Kidney (tissue), 14 donors: ENCODE measurements around the gene PAXX. TPM values are rescaled to one million over a fixed set of nuclear protein-coding genes. Genes with fewer than 3 reads are reported as not detected.

Source experiments
- DNase-seq, 5 donors: peaks; one replicate each; pipeline ENCODE4 v3.0.0-alpha.2; 2013 to 2020
- FAIRE-seq: peaks from 2 replicates; lab custom pipeline; 2012; peaks lifted over from hg19 to GRCh38; lab: Jason Lieb, UNC
- H3K27ac ChIP-seq, 2 donors: one replicate each; pipeline ENCODE4 v1.7.0; 2013; ENCODE audit warnings: low read depth in 2 of 2, low read length in 2 of 2, inconsistent platforms in 1 of 2
- H3K27me3 ChIP-seq: one replicate; pipeline ENCODE4 v1.7.1; 2013; ENCODE audit warnings: low read length, inconsistent platforms; ENCODE audit not compliant: control insufficient read depth, insufficient read depth
- H3K36me3 ChIP-seq, 3 donors: one replicate each; pipeline versions ENCODE4 v1.7.0 to v1.7.1; 2013; ENCODE audit warnings: low read length in 3 of 3, control low read depth in 1 of 3, inconsistent platforms in 1 of 3; ENCODE audit not compliant: insufficient read depth in 3 of 3, control insufficient read depth in 2 of 3
- H3K4me1 ChIP-seq, 3 donors: one replicate each; pipeline versions ENCODE4 v1.7.0 to v1.7.1; 2013; ENCODE audit warnings: low read length in 3 of 3, inconsistent platforms in 1 of 3, low read depth in 1 of 3; ENCODE audit not compliant: control insufficient read depth in 2 of 3, insufficient read depth in 2 of 3
- H3K4me3 ChIP-seq, 3 donors: one replicate each; pipeline versions ENCODE4 v1.7.0 to v1.8.1; 2013; ENCODE audit warnings: low read length in 3 of 3, control low read depth in 1 of 3, inconsistent platforms in 1 of 3
- H3K9ac ChIP-seq, 3 donors: one replicate each; pipeline versions ENCODE4 v1.7.0 to v1.7.1; 2013; ENCODE audit warnings: low read length in 3 of 3, control low read depth in 1 of 3, inconsistent platforms in 1 of 3
- H3K9me3 ChIP-seq, 3 donors: one replicate each; pipeline versions ENCODE4 v1.7.0 to v1.7.1; 2013; ENCODE audit warnings: low read length in 3 of 3, control low read depth in 1 of 3, inconsistent platforms in 1 of 3; ENCODE audit not compliant: control insufficient read depth in 2 of 3, insufficient read depth in 1 of 3
- intact Hi-C: fragments of 100-400 bp; cut with DNase I; formaldehyde crosslinking; loops from one replicate; pipeline ENCODE4 v1.11.1; 2022
- polyA plus RNA-seq: library from polyadenylated mRNA; stranded (reverse); fragments of 350-450 nt; fragmentation: Illumina TruSeq; extraction: RNeasy Lipid Tissue Mini Kit (QIAGEN cat#74804); gene quantifications from one replicate; pipeline ENCODE4 v1.2.3, GENCODE V29; 2014; ENCODE audit warnings: low read depth, low replicate concordance; ENCODE audit not compliant: insufficient read depth
- total RNA-seq: library from RNA; stranded (reverse); fragmentation: NEBNext Ultra II Directional; extraction: Animal tissue kit (Norgen Biotek cat#: 25700); gene quantifications from one replicate; pipeline ENCODE4 v1.2.1, GENCODE V29; 2021
- TF ChIP-seq, protein P1 (sequence below): IDR thresholded peaks from 3 replicates; pipeline ENCODE4 v1.5.1; 2012; ENCODE audit warnings: mild to moderate bottlenecking, moderate library complexity, borderline replicate concordance; ENCODE audit not compliant: insufficient read depth; ENCODE audit errors: extremely low read depth
- donor health status: control.
- donor health status: control.
- donor health status: control.
- donor health status: control.
- donor health status: control.
- donor health status: DM: yes; HTN: yes; CAD: no.
- donor health status: Normal renal cell carcinoma (clear cell type).

PAXX gene
- total and polyA plus RNA-seq, 2 donors from 2014 or later: 54.2 to 80.9 TPM

DNA sequence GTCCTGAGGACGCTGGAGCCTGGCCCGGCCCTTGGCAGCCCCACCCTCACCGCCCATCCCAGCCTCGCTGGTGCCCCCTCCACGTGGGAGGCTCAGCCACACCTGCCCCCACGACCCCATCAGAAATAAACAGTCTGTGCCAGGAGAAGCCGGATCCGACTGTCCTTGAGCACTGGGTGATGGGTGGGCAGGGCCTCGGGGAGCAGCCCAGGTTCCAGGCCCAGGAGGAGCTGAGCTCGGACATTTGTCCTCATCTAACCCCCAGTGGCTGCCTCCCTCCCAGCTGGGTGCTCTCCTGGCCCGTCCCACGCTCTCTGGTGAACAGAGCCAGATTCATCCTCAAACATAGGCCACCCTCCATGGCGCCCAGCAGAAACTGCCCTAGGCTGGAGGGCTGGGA is 19.5 kb upstream of the PAXX start:
- H3K4me1 ChIP-seq: peaks cover 0 to 12% (median 0%) of the 10 kb centered on the region in 3 donors
- no peak overlapping the region for H3K27ac ChIP-seq
- TF ChIP-seq, protein P1, sequence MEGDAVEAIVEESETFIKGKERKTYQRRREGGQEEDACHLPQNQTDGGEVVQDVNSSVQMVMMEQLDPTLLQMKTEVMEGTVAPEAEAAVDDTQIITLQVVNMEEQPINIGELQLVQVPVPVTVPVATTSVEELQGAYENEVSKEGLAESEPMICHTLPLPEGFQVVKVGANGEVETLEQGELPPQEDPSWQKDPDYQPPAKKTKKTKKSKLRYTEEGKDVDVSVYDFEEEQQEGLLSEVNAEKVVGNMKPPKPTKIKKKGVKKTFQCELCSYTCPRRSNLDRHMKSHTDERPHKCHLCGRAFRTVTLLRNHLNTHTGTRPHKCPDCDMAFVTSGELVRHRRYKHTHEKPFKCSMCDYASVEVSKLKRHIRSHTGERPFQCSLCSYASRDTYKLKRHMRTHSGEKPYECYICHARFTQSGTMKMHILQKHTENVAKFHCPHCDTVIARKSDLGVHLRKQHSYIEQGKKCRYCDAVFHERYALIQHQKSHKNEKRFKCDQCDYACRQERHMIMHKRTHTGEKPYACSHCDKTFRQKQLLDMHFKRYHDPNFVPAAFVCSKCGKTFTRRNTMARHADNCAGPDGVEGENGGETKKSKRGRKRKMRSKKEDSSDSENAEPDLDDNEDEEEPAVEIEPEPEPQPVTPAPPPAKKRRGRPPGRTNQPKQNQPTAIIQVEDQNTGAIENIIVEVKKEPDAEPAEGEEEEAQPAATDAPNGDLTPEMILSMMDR: no peak
- H3K27me3 ChIP-seq: no peaks in the 10 kb centered on the region
- DNase-seq (no peak), FAIRE-seq (no peak)
- H3K9ac ChIP-seq: no peak overlapping the region
- H3K36me3 ChIP-seq: no peaks in the 10 kb centered on the region
- H3K9me3 ChIP-seq: no peaks in the 10 kb centered on the region
- intact Hi-C loops: no loop called here
- no peak overlapping the region for H3K4me3 ChIP-seq

DNA sequence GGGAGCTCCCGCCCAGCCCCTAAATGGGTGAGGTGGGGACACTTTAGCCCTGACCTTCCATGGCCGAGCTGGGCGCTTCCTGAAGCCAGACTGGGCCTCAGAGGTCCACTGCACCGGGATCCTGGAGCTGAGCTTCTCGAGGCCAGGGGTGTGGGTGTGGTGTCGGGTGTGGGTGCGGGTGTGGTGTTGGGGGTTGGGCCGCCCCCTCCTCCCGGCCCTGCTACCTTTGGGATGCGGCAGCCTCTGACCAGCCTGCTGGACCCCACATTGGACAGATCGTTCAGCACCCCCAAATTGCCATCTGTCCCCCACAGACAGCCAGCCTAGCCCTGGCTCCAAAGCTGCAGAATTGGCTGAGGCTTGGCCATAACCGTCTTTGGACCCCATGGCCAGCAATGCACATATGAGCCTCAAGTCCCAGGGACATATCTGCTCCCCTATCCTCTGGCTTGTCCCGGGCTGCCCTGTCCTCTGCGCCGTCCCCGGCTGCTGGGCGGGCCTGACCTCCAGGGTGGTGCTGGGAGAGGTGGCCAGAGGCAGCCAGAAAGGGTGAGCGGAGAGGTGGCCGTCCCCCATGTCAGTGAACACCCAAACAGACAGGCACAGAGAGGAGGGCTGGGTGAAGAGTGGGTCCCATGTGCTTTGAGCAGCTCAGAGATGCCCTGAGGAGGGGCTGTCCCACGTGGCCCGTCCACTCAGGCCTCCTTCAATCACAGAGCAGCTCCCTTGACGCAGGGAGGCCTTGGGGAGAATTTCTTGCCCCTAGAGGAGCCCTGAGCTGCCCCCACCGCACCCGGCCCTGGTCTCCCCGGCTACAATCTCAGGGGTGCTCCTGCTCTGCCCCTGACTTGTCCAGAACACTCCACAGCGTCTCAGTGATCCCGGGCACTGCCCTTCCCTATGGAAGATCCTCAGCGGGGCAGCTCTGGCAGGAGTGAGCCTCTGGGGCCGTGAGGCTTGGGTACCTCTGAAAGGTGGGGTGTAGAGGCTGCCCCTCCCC is 18.3 kb upstream of the PAXX start:
- Histone ChIP-seq H3K4me1 (peaks cover 0 to 14% (median 0%) of the 10 kb centered on the region in 3 donors), H3K36me3 (no peaks in the 10 kb centered on the region), H3K9me3 (no peaks in the 10 kb centered on the region), H3K27ac (no peak overlapping the region), H3K9ac (no peak overlapping the region), H3K27me3 (no peaks in the 10 kb centered on the region), H3K4me3 (no peak overlapping the region)
- intact Hi-C loops: no loop called here
- TF ChIP-seq, protein P1: no peak
- no peak for FAIRE-seq
- DNase-seq: no peak

DNA sequence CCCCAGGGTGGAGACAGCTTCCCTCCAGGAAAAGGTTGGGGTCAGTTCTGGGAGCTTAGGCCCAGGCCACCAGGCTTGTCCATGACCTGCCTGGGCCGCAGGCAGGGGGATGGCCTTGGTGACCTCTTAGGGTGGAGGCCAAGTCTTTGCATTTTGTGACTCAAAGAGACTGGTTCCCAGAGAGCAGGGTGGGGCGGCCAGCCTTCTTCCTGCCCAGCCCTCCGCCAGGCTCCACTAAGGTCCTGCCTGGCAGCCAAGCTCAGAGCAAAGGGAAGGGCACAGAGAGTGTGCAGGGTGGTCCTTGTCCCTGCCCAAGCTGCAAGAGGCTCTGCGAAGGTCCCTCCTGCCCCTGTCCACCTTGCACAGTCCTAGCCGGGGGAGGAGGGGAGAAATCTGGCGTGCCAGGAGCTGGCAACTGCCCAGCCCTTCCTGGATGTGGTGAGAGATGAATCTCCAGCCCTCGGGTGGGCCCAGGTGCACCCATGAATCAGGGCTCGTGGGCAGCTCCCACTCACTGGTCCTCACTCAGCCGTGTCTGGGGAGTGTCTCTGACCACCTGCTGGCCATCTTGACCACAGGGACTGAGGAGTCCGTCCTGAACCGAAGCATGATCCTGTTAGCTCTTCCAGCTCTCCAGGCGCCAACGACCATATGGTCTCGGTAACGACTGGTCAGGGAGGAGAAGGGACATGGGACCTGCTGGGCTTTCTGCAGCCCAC is 17.2 kb upstream of the PAXX start:
- no peak for DNase-seq
- H3K36me3 ChIP-seq: no peaks in the 10 kb centered on the region
- no peaks in the 10 kb centered on the region for H3K9me3 ChIP-seq
- no peak overlapping the region for H3K9ac ChIP-seq
- no peak for FAIRE-seq
- peaks cover 0 to 14% (median 0%) of the 10 kb centered on the region in 3 donors for H3K4me1 ChIP-seq
- H3K27me3 ChIP-seq: no peaks in the 10 kb centered on the region
- intact Hi-C loops: no loop called here
- peak overlapping the region in 1 of 2 donors; percentile 37 for H3K27ac ChIP-seq
- no peak overlapping the region for H3K4me3 ChIP-seq
- TF ChIP-seq, protein P1: no peak
